DMS53 (cell line): Measurements from ENCODE around the gene SEC14L1.
"Not testable (repeated sequence)": the region's sequence is repeated elsewhere in the genome, so short reads cannot be mapped to it uniquely, and the experiment has no call there.

ENCODE experiments used
- DNase-seq: peaks from one replicate; lab custom pipeline; 2025; lab: John Stamatoyannopoulos, UW

Gene SEC14L1

DNA sequence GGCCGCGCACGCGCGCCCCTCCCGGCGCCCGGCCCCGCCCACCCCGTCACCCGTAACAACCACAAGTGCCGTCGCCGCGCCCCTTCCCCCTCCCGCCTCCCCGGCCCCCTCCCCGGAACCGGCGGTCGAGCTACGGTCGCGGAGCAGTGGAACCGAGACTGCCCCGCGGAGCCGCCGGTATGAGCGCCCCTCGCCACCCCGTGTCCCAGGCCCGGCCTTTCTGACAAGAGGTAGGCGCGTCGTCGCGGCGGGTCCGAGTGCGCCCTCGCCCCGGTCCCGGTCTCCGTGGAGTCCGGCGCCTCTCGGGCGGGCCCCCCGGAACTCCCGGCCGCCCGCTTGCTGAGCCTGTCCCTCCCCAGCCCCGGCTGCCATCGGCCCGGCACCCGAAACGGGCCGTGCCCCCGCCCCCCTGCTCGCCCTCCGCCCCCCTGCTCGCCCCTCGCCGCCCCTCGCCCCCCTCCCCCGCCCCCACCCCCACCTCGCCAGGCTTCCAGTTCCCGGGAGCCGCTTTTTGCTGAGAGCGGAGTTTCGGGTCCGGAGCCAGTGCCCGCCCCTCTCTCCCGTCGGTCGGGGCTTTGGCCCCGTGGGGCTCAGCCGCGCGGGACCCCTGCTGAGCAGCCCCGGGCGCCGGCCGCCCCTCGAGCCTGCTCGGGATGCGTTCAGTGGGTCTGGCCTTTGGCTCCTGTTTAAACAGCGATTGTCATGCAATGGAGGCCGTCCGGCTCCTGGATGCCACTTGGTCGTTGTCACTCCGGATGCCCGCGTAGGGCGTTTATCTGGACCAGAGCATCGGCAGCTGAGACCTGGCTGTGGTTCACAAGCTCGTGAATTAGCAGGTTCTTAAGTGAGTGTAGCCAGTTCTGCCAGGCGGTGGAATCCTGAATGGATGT lies at the start of gene SEC14L1:
SEC14L1 (plus strand) TSS at position 92 of the 890 bp plus-strand sequence. CDS start 2,628 bp downstream, outside the sequence.
- peak; percentile 83 for DNase-seq

DNA sequence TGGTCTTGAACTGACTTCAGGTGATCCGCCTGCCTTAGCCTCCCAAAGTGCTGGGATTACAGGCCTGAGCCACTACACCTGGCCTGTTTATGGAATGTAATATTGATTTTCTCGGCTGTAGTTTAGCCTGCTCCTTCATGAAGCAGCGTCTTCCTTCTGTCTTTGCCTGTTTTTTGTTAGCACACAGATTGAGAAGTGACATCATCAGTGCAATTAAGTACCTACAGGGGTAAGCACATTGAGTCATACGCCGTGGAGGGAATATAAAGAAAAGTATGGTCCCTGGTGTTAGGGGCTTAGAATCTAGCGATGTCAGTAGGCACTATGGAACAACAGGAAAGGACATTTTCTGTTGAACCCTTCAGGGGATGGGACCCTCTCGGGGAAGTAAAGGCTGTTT lies 48.7 kb upstream of the SEC14L1 start:
- DNase-seq = no peak

DNA sequence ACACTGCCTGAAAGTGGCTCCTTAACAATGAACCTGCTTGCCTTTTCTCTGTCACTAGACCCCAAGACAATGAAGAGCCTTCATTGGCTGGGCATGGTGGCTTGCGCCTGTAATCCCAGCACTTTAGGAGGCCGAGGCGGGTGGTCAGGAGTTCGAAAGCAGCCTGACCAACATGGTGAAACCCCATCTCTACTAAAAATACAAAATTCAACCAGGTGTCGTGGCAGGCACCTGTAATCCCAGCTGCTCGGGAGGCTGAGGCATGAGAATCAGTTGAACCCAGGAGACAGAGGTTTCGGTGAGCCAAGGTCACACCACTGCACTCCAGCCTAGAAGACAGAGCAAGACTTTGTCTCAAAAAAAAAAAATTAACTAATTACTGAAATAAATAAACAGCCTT lies 45.3 kb upstream of the SEC14L1 start:
- no peak for DNase-seq

DNA sequence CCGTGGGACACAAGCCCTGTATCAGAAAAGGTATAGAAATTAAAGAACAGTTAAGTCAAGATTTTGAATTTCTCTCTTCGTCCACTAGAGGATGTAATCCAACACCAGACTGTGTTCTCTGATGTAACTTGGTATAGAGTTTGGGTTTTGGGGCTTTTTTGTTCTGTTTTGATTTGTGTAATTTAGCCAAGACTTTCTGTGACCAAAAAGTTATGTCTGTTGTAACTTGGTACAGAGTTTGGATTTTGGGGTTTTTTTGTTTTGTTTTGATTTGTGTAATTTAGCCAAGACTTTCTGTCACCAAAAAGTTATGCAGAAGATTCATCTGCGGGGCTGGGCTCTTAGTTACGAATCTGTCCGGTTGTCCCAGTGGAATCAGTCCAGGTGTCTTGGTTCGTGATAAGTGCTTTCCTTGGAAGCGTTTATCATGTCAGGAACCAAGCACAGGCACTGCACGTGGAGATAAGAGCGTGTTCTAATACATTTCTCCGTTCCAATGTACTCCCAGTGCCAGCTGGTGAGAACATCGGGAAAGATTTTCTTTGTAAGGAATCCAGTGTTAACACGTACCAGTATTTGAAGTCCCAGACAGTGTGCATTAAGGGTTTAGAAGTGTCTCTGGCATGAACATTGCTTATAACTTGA lies 44.1 kb upstream of the SEC14L1 start:
- DNase-seq = peak; percentile 53

DNA sequence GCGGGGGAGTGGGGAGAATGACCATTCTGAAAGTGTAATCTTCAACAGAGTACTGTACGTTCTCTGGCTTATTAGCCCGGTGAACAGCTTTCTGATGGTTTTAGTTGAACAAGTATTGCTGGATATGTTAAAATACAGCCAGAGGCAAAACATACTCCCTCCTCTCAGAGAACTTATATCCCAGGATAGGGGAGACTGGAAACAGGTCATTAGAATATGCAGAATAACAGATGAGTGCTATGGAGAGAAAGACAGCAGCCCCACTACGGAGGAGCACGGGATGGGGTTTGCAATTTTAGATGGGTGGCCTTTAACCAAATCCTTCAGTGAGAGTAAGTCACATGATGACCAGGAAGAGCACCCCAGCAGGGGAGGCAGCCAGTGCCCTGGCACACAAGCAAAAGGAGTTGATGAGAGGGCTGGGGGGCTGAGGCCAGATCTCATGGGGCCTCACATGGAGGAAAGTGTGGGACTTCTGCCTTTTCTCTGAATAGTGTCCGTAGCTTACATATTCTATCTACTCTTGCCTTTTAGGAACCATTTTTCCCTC lies 43.1 kb upstream of the SEC14L1 start:
- DNase-seq = no peak

DNA sequence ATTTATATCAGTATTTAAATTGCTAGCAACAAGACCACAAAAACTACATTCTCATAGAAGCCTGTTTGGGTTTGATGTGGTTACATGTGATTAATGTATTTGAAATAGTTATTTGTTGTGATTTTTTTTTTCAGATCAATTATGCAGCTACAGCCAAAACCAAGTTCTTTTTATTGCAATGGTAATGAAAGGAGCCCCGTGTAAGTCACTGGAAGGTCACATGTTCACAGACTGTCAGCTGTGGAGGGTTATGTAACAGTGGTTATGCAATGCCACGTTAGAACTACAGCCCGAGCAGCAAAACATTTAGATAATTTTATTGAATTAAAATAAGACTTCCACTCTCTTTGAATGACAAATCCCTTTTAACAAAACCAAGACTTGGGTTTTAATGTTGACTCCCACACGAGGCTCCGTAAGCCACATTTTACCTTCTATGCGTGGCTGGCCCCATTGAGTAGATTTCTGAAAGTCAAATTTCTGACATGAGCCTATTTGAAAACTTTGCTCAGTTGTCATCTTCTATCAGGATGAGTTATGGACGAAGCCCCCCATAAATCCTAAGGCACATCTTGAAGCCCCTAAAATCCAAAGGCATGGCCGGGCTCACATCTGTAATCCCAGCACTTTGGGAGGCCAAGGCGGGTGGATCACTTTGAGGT lies 41.8 kb upstream of the SEC14L1 start:
- DNase-seq = no peak

DNA sequence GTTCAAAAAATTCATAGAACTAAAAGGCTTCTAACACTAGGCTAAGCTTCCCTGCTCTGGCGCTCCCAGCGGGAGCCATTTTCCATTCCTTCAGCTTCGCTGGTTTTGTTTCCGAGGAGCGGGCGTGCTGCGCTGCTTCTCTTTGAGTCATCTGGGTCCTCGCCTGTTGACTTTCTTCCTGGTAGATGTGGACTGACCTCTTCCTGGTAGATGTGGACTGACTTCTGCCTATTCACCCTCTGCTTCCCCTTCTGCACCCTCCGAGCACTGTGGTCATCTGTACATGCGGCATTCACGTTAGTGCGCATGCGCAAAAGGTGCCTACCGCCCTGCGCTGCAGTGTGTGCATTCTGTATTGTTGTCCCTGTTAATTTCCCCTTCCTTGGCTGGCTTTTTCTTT lies 40.8 kb upstream of the SEC14L1 start:
- no peak for DNase-seq

DNA sequence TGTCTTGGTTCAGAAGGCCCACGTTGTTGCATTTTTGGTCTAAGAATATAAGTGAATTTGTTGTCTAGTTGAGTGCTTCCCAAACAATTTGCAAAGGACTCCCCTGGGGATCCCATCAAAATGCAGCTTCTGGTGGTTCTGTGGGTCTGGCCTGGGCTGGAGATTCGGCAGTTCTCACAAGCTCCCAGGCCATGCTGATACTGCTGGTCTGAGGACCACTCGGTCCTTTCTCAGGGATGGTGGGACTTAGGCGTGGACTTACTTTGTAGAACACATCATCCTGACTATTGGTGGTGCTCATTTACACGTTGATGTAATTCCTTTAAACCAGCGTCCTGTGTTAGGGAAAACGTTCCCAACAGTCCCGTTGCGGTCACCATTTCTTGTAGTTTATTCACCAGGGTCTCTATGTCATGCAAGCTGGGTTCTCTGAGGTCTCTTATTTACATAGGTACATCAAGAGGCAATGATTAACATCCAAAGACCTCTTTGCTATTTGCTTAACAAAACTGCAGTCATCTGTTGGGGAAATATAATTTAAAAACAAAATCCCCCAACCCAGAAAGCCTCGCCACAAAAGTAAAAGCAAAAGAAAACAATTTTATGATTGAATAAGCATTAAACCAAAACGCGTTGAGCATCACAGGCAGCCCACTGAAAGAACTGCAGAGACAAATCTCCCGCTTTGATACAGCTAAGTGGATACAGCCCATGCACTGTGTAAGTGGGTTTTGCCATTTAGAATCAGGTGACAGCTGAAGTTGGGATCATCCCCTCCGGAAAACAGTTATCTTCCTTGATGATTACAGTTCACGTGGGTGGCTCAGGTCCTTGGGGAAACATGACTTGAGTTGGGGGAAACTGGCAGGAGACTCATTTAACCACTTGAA lies 39.0 kb upstream of the SEC14L1 start:
- DNase-seq = no peak

DNA sequence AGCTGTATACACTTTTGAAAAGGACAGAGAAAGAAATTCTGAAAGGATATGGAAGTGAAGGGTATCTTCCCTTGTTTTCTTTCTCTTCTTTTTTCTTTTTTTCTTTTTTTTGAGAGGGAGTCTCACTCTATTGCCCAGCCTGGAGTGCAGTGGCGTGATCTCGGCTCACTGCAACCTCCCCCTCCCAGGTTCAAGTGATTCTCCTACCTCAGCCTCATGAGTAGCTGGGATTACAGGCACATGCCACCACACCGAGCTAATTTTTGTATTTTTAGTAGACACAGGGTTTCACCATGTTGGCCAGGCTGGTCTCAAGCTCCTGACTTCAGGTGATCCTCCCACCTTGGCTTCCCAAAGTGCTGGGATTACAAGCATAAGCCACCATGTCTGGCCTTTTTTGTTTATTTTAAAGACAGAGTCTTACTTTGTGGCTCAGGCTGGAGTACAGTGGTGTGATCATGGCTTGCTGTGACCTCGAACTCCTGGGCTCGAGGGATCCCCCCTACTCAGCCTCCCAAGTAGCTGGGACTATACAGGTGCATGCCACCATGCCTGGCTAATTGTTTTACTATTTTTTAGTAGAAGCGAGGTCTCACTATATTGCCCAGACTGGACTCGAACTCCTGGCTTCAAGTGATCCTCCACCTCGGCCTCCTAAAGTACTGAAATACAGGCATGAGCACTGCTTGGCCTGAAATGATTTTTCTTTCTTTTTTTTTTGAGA lies 38.2 kb upstream of the SEC14L1 start:
- not testable (repeated sequence) for DNase-seq

DNA sequence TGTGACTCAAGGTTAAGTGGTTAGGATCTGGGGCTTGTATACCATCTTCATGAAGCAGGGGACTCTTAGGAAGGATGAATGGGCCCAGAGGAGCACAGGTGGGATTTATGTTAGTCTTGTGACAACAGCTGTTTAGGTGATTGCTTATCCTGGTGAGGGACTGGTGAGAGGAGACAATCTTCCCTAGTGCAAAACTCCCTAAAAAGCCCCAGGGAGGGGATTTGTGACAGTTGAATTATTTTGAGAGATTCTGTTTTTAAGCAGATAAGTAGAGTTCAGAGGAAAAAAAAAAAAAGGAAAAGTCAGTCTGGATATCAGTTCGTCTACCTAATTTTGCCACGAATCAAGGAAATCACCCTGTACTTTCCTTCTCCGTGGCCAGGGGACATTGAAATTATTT lies 35.1 kb upstream of the SEC14L1 start:
- no peak for DNase-seq

DNA sequence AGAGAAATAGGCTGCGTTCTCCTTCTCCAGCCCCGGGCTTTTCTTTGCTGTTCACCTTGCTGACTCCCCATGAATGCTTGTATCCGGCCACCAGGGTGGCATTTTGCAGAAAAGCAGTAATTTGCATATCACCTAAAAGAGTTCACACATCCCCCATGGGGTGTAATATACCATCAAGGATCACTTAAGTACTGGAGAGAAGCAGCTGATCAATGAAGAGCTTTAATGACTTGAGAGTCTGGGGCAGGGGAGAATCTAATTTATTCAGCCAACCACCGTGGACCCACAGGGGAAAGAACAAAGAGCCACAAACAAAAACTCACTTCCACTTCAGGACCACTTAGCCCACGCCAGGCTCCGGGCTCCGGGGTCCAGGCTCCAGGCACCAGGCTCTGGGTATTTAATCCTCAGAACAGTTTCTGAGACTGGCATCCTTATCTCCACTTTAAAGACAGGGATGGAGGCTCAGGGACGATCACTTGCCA lies 33.9 kb upstream of the SEC14L1 start:
- no peak for DNase-seq

DNA sequence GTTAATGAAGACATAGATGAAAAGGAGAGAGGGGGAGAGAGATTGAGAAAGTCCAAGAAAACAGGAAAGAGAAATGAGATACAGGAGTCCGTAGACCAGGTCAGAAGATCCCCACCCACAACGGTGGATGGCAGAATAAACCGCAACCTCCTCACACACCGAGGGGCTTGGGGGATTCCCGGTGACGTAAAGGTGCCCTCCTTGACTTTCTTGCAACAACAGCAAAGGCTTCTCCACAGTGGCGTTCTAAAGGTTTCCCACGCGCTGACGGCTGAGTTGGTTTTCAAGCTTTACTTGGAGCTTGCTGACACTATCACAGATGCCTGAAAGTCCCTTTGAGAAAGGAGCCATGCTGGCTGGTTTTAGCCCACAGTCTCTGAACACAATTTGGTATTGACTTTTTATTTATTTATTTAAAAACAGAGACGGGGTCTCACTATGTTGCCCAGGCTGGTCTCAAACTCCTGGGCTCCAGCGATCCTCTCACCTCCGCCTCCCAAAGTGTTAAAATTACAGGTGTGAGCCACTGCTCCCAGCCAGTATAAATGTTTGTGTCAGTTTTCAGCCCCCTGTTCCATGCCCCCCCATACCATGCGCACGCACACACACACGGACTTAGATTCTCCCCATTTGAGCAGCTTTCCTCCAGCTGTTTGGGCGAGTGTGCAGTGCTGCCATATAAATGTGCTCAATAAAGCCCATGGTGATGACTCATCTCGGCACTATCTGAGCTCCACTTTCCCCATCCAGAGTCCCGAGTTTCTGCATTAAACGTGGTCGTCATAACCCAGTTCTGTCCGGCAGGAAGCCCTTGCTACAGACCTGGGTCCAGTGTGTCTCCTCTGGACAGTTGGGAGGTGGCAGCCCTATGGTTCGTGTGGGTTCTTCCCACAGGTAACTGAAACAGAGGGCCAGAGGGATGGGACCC lies 33.0 kb upstream of the SEC14L1 start:
- DNase-seq = no peak

DNA sequence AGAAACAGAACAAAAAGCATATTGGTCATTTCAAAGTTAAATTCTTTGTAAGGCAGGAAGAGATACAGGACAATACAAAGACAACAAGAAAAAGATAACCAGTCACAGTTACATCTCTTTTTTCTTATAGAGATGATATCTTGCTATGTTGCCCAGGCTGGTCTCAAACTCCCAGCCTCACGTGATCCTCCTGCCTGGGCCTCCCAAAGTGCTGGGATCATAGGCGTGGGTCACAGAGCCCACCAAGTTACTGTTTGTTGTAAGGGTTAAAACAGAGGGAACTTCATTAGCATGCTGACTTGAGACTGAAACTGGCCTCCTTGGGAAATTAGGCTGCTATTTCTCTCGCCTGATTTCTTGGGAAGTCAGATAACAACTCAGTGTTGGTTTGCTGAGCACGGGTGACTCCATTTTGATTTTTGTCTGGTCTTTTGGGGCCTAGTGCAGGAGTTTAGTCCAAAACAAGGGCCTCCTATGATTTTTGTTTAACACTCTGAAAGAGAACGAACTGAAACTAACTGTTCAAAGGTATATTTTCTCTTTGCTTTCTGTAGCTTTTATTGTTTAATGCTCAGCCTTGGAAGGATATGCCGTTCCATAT lies 31.5 kb upstream of the SEC14L1 start:
- no peak for DNase-seq

DNA sequence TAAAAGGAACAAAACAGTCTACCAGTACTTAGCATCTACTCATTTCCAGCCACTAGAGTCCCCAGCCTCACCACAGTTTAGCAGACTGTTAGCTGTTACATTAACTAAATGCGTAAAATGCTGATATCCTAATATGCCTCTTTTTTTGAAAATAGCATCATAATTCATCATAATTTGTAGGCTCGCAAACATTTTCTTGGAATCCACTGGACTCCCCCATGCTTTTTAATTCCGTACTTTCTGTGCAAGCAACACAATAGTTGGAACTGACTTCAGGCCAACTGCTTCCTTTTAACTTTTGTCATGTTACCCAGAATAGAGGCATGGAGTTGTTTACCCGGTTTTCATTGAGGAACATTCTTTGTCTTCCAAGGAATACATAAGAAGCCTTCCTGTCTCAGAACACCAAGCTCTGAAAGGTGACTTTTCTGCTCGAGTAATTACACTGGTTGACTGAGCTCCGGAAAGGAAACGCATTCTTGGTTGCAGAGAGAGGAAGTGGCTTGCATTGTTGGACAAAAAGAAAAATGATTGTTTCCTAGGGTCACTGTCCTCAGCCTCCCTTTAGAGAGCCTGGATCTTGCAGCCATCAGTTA lies 30.9 kb upstream of the SEC14L1 start:
- DNase-seq = no peak

DNA sequence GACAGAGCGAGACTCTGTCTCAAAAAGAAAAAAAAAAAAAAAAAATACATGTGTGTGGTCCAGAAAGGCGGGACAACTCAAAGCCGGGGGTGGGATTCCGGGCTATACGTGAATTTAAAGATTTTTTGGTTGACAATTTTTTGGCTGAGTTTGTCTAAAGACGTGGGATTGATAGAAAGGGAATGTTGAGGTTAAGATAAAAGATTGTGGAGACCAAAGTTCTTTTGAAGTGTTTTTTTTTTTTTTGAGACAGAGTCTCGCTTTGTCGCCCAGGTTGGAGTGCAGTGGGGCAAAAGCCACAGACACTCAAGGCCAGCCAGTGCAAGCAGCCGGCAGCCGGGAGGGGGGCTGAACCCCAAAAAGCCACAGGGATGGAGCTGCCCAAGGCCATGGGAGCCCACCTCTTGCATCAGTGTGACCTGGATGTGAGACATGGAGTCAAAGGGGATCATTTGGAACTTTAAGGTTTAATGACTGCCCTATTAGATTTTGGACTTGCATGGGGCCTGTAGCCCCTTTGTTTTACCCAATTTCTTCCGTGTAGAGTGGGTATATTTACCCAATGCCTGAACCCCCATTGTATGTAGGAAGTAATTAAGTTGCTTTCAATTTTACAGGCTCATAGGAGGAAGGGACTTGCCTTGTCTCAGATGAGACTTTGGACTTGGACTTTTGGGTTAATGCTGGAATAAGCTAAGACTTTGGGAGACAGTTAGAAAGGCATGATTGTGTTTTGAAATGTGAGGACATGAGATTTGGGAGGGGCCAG lies 29.4 kb upstream of the SEC14L1 start:
- not testable (repeated sequence) for DNase-seq

DNA sequence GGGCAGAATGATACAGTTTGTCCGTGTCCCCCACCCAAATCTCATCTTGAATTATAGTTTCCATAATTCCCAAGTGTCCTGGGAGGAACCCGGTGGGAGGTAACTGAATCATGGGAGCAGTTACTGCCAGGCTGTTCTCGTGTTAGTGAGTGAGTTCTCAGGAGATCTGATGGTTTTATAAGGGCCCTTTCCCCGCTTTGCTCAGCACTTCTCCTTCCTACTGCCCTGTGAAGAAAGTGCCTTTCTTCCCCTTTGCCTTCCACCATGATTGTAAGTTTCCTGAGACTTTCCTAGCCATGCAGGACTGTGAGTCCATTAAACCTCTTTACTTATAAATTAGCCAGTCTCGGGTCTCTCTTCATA lies 28.9 kb upstream of the SEC14L1 start:
- DNase-seq = no peak

DNA sequence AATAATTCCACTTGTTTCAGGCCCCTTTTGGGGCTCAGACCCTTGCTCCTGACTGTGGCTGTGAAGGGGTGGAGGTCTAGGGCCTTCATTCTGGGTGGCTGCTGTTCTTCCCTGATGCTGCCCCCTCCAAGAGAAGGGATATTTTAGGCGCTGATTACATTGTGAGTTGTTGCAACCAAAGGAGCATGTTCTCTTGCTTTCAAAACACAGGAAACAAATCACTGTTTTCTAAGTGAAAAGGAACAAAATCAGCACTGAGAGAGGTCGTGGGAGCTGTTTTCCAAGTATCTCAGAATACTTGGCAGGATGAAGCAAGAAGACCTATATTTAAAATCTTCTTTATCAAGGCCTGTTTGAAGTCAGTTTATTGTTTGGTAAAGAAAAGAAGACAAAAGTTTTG lies 25.3 kb upstream of the SEC14L1 start:
- no peak for DNase-seq

DNA sequence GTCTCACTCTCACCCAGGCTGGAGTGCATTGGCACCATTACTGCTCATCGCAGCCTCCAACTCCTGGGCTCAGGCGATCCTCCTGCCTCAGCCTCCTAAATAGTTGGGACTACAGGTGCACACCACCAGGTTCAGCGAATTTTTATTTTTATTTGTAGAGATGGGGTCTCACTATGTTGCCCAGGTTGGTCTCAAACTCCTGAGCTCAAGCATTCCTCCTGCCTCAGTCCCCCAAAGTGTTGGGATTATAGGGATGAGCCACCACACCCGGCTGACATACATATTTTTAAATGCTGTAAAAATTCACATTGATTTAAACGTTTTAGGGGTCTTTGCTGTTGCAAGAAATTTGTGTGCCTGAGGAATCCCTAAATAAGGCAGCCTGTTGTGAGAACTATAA lies 24.8 kb upstream of the SEC14L1 start:
- DNase-seq = no peak
